Measurements from ENCODE around the gene CASP10. TPM values are rescaled to one million over a fixed set of nuclear protein-coding genes. Genes with fewer than 3 reads are reported as not detected.
"Not testable (repeated sequence)": the region's sequence is repeated elsewhere in the genome, so short reads cannot be mapped to it uniquely, and the experiment has no call there.

The CASP10 gene
- total RNA-seq (2014; rRNA removed; shearing (Covaris generic)), result 4.1 and 4.6 TPM in 2 replicates
- 3.3 and 4.0 TPM in 2 replicates for polyA plus RNA-seq (2015; cell fraction: cytosol; rRNA removed)
- polyA plus RNA-seq (2015; cell fraction: nucleus; rRNA removed), result 8.2 and 10.8 TPM in 2 replicates

- in situ Hi-C loops (cut with HindIII; ENCODE audit: low pct_unique_long_range_greater_than_20kb, low sequenced_read_pairs), result no loop called here
- peak; percentile 88 for DNase-seq (ENCODE audit: low read depth, low spot score)
Measured at GRCh38 chr2:201182650-201183364, at the start of gene CASP10. CASP10 (plus strand) TSS chr2:201183141; CDS start chr2:201185778, 2,637 bp downstream.

- in situ Hi-C loops (cut with HindIII; ENCODE audit: low pct_unique_long_range_greater_than_20kb, low sequenced_read_pairs), result no loop called here
- DNase-seq (ENCODE audit: low read depth, low spot score), result no peak
Measured at GRCh38 chr2:201135386-201135785, 47.6 kb upstream of the CASP10 start.

GRCh38 chr2:201136889-201137321 is 46.0 kb upstream of the CASP10 start:
- in situ Hi-C loops (cut with HindIII; ENCODE audit: low pct_unique_long_range_greater_than_20kb, low sequenced_read_pairs), result no loop called here
- DNase-seq (ENCODE audit: low read depth, low spot score), result no peak

GRCh38 chr2:201137505-201138400 is 45.2 kb upstream of the CASP10 start:
- in situ Hi-C loops (cut with HindIII; ENCODE audit: low pct_unique_long_range_greater_than_20kb, low sequenced_read_pairs), result no loop called here
- no peak for DNase-seq (ENCODE audit: low read depth, low spot score)

- in situ Hi-C loops (cut with HindIII; ENCODE audit: low pct_unique_long_range_greater_than_20kb, low sequenced_read_pairs), result no loop called here
- DNase-seq (ENCODE audit: low read depth, low spot score), result no peak
Measured at GRCh38 chr2:201138401-201138970, 44.5 kb upstream of the CASP10 start.

GRCh38 chr2:201138986-201139781 is 43.8 kb upstream of the CASP10 start:
- in situ Hi-C loops (cut with HindIII; ENCODE audit: low pct_unique_long_range_greater_than_20kb, low sequenced_read_pairs); DNase-seq (ENCODE audit: low read depth, low spot score): not testable (repeated sequence)

GRCh38 chr2:201139836-201140604 is 42.9 kb upstream of the CASP10 start:
- in situ Hi-C loops (cut with HindIII; ENCODE audit: low pct_unique_long_range_greater_than_20kb, low sequenced_read_pairs), result no loop called here
- no peak for DNase-seq (ENCODE audit: low read depth, low spot score)

GRCh38 chr2:201144101-201145051 is 38.6 kb upstream of the CASP10 start:
- no peak for DNase-seq (ENCODE audit: low read depth, low spot score)
- in situ Hi-C loops (cut with HindIII; ENCODE audit: low pct_unique_long_range_greater_than_20kb, low sequenced_read_pairs), result no loop called here

- no peak for DNase-seq (ENCODE audit: low read depth, low spot score)
- in situ Hi-C loops (cut with HindIII; ENCODE audit: low pct_unique_long_range_greater_than_20kb, low sequenced_read_pairs), result no loop called here
Measured at GRCh38 chr2:201148434-201148990, 34.4 kb upstream of the CASP10 start.

- in situ Hi-C loops (cut with HindIII; ENCODE audit: low pct_unique_long_range_greater_than_20kb, low sequenced_read_pairs), result no loop called here
- no peak for DNase-seq (ENCODE audit: low read depth, low spot score)
Measured at GRCh38 chr2:201149064-201149820, 33.7 kb upstream of the CASP10 start.

GRCh38 chr2:201149821-201150165 is 33.1 kb upstream of the CASP10 start:
- in situ Hi-C loops (cut with HindIII; ENCODE audit: low pct_unique_long_range_greater_than_20kb, low sequenced_read_pairs); DNase-seq (ENCODE audit: low read depth, low spot score): not testable (repeated sequence)

- DNase-seq (ENCODE audit: low read depth, low spot score), result no peak
- in situ Hi-C loops (cut with HindIII; ENCODE audit: low pct_unique_long_range_greater_than_20kb, low sequenced_read_pairs), result no loop called here
Measured at GRCh38 chr2:201150454-201151020, 32.4 kb upstream of the CASP10 start.

- no peak for DNase-seq (ENCODE audit: low read depth, low spot score)
- in situ Hi-C loops (cut with HindIII; ENCODE audit: low pct_unique_long_range_greater_than_20kb, low sequenced_read_pairs), result no loop called here
Measured at GRCh38 chr2:201151127-201151981, 31.6 kb upstream of the CASP10 start.

GRCh38 chr2:201152517-201152916 is 30.4 kb upstream of the CASP10 start:
- DNase-seq (ENCODE audit: low read depth, low spot score), result no peak
- in situ Hi-C loops (cut with HindIII; ENCODE audit: low pct_unique_long_range_greater_than_20kb, low sequenced_read_pairs), result no loop called here
